Measurements from ENCODE around the gene FRRS1L.
A peak's percentile ranks its signal among the peaks of the same experiment; 100 is the strongest.

Gene FRRS1L

GRCh38 chr9:109203761-109204360, 36.8 kb upstream of the FRRS1L start:
- no peak for TF ChIP-seq CTCF (IDR thresholded peaks at IDR 0.05; ENCODE audit: low read depth, low read length)
- in situ Hi-C loops (cut with HindIII; ENCODE audit: low sequenced_read_pairs) = no loop called here
- DNase-seq (ENCODE audit: low read depth, low spot score) = no peak
- H3K4me3 ChIP-seq (ENCODE audit: low read depth, low read length) = no peak overlapping the region

GRCh38 chr9:109199676-109200075, 32.6 kb upstream of the FRRS1L start:
- TF ChIP-seq CTCF (IDR thresholded peaks at IDR 0.05; ENCODE audit: low read depth, low read length) = no peak
- no peak for DNase-seq (ENCODE audit: low read depth, low spot score)
- no peak overlapping the region for H3K4me3 ChIP-seq (ENCODE audit: low read depth, low read length)
- in situ Hi-C loops (cut with HindIII; ENCODE audit: low sequenced_read_pairs) = no loop called here

- H3K4me3 ChIP-seq (ENCODE audit: low read depth, low read length) = no peak overlapping the region
- DNase-seq (ENCODE audit: low read depth, low spot score) = no peak
- TF ChIP-seq CTCF (IDR thresholded peaks at IDR 0.05; ENCODE audit: low read depth, low read length) = no peak
- in situ Hi-C loops (cut with HindIII; ENCODE audit: low sequenced_read_pairs) = no loop called here
Observed at GRCh38 chr9:109198736-109199382, 31.8 kb upstream of the FRRS1L start.

GRCh38 chr9:109193974-109194556, 27.0 kb upstream of the FRRS1L start:
- no peak overlapping the region for H3K4me3 ChIP-seq (ENCODE audit: low read depth, low read length)
- DNase-seq (ENCODE audit: low read depth, low spot score) = peak; percentile 31
- in situ Hi-C loops (cut with HindIII; ENCODE audit: low sequenced_read_pairs) = no loop called here
- no peak for TF ChIP-seq CTCF (IDR thresholded peaks at IDR 0.05; ENCODE audit: low read depth, low read length)

- peak; percentile 66 for TF ChIP-seq CTCF (IDR thresholded peaks at IDR 0.05; ENCODE audit: low read depth, low read length)
- no peak overlapping the region for H3K4me3 ChIP-seq (ENCODE audit: low read depth, low read length)
- DNase-seq (ENCODE audit: low read depth, low spot score) = peak; percentile 19
- in situ Hi-C loops (cut with HindIII; ENCODE audit: low sequenced_read_pairs) = no loop called here
Observed at GRCh38 chr9:109192732-109193361, 25.8 kb upstream of the FRRS1L start.

- in situ Hi-C loops (cut with HindIII; ENCODE audit: low sequenced_read_pairs) = no loop called here
- no peak for TF ChIP-seq CTCF (IDR thresholded peaks at IDR 0.05; ENCODE audit: low read depth, low read length)
- no peak overlapping the region for H3K4me3 ChIP-seq (ENCODE audit: low read depth, low read length)
- DNase-seq (ENCODE audit: low read depth, low spot score) = no peak
Observed at GRCh38 chr9:109191746-109192145, 24.7 kb upstream of the FRRS1L start.
